ENCODE data around the gene PAIP1.
"Not testable (repeated sequence)": the region's sequence is repeated elsewhere in the genome, so short reads cannot be mapped to it uniquely, and the experiment has no call there.

The PAIP1 gene

DNA sequence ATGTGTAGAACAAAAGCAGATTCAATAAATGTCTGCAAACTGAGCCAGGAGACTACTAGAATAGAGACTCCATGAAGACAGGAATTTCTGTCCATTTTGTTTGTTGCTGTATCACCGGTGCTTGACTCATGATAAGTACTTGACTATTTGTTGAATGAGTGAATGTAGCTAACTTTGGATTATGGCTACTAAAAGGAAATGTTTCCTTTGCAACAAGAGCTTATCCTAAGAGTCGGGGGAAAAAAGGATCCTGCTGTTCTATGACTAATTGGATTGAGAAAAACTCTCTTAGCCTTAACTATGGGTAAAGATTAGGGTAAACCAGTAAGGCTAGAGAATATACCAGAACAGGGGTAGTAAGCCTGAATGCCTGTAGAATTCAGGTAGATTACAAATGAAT, 3.5 kb downstream of the PAIP1 start:
- no peak overlapping the region for H3K23ac ChIP-seq (ENCODE audit: low read depth, low read length, poor library complexity)
- H2BK12ac ChIP-seq (ENCODE audit: low read length): no peak overlapping the region
- H3K9me3 ChIP-seq (replicated peaks in 1 of 2; ENCODE audit: control insufficient read depth in 2 of 2, insufficient read depth in 1 of 2, low read depth in 1 of 2, low read length in 2 of 2): peaks cover 0 to 8% of the 10 kb centered on the region in 2 donors
- H2BK5ac ChIP-seq (ENCODE audit: low read length): no peak overlapping the region
- H2BK15ac ChIP-seq (ENCODE audit: low read length): no peak overlapping the region
- H2AK5ac ChIP-seq (ENCODE audit: low read depth, low read length): no peak overlapping the region
- peaks cover 15 to 74% of the 10 kb centered on the region in 2 donors for H3K36me3 ChIP-seq (replicated peaks in 1 of 2; ENCODE audit: control insufficient read depth in 2 of 2, insufficient read depth in 2 of 2, low read length in 2 of 2)
- no peak overlapping the region for H3K4me3 ChIP-seq (ENCODE audit: low read length in 2 of 2)
- H4K91ac ChIP-seq (ENCODE audit: low read depth, low read length, poor library complexity): no peak overlapping the region
- WGBS, 2 donors (ENCODE audit: extremely low coverage in 2 of 2, insufficient read length in 2 of 2, insufficient replicate concordance in 1 of 2): no CpG with 5 or more reads among the region's 2 CpGs
- peaks cover 2% of the 10 kb centered on the region for H3K79me1 ChIP-seq (ENCODE audit: low read depth, low read length)
- H2AFZ ChIP-seq (ENCODE audit: low read length): no peak overlapping the region
- no peak overlapping the region for H4K8ac ChIP-seq (ENCODE audit: low read depth, low read length)
- H3K4me1 ChIP-seq (ENCODE audit: control insufficient read depth in 2 of 2, insufficient read depth in 1 of 2, low read depth in 1 of 2, low read length in 2 of 2): peaks cover 4 to 8% of the 10 kb centered on the region in 2 donors
- no peak overlapping the region for H3K27ac ChIP-seq (replicated peaks; ENCODE audit: low read length)
- H3K4me2 ChIP-seq (ENCODE audit: insufficient read depth, low read length, poor library complexity, severe bottlenecking): no peak overlapping the region
- no peak overlapping the region for H3K4ac ChIP-seq (ENCODE audit: low read length)
- DNase-seq (ENCODE audit: low spot score): no peak
- no peaks in the 10 kb centered on the region for H3K27me3 ChIP-seq (ENCODE audit: control insufficient read depth in 3 of 3, insufficient read depth in 3 of 3, low read depth in 1 of 3, low read length in 3 of 3)
- H3K14ac ChIP-seq (ENCODE audit: low read length): no peak overlapping the region
- no peak overlapping the region for H3K18ac ChIP-seq (ENCODE audit: low read length)
- no peak overlapping the region for H3K9ac ChIP-seq (ENCODE audit: low read depth, low read length, poor library complexity)
- H2BK120ac ChIP-seq (ENCODE audit: low read depth, low read length): no peak overlapping the region

DNA sequence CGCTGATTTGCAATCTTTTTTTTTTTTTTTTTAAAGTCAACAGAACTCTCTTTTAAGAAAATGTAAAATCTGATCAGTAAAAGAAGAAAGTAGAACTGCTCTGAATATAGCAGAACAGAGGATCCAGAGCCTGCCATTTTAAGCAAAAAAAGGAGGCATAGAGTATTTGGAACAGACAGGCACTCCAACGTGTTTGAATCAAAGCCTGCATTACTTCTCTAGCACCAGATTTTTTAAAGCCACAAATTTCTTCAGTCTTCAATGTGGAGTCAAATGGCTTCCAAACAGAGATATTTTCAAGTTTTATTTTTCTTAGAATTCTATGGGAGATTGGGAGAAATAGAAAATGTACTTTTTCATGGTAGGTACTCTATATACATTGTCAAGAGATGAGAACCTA, 5.1 kb downstream of the PAIP1 start:
- Histone ChIP-seq H2BK5ac (ENCODE audit: low read length) (no peak overlapping the region), H3K9ac (ENCODE audit: low read depth, low read length, poor library complexity) (no peak overlapping the region), H3K4me2 (ENCODE audit: insufficient read depth, low read length, poor library complexity, severe bottlenecking) (no peak overlapping the region), H3K18ac (ENCODE audit: low read length) (no peak overlapping the region), H2BK12ac (ENCODE audit: low read length) (no peak overlapping the region), H4K91ac (ENCODE audit: low read depth, low read length, poor library complexity) (no peak overlapping the region), H3K27ac (replicated peaks; ENCODE audit: low read length) (no peak overlapping the region), H2AK5ac (ENCODE audit: low read depth, low read length) (no peak overlapping the region), H3K14ac (ENCODE audit: low read length) (no peak overlapping the region), H3K79me1 (ENCODE audit: low read depth, low read length) (peaks cover 5% of the 10 kb centered on the region), H2AFZ (ENCODE audit: low read length) (no peak overlapping the region), H3K23ac (ENCODE audit: low read depth, low read length, poor library complexity) (no peak overlapping the region), H3K4me1 (ENCODE audit: control insufficient read depth in 2 of 2, insufficient read depth in 1 of 2, low read depth in 1 of 2, low read length in 2 of 2) (peaks cover 4 to 8% of the 10 kb centered on the region in 2 donors), H3K9me3 (replicated peaks in 1 of 2; ENCODE audit: control insufficient read depth in 2 of 2, insufficient read depth in 1 of 2, low read depth in 1 of 2, low read length in 2 of 2) (peaks cover 0 to 8% of the 10 kb centered on the region in 2 donors), H4K8ac (ENCODE audit: low read depth, low read length) (no peak overlapping the region), H3K4me3 (ENCODE audit: low read length in 2 of 2) (no peak overlapping the region), H3K36me3 (replicated peaks in 1 of 2; ENCODE audit: control insufficient read depth in 2 of 2, insufficient read depth in 2 of 2, low read length in 2 of 2) (peaks cover 19 to 90% of the 10 kb centered on the region in 2 donors), H2BK120ac (ENCODE audit: low read depth, low read length) (no peak overlapping the region), H2BK15ac (ENCODE audit: low read length) (no peak overlapping the region), H3K27me3 (ENCODE audit: control insufficient read depth in 3 of 3, insufficient read depth in 3 of 3, low read depth in 1 of 3, low read length in 3 of 3) (no peaks in the 10 kb centered on the region), H3K4ac (ENCODE audit: low read length) (no peak overlapping the region)
- no peak for DNase-seq (ENCODE audit: low spot score)
- no CpG with 5 or more reads among the region's 2 CpGs for WGBS, 2 donors (ENCODE audit: extremely low coverage in 2 of 2, insufficient read length in 2 of 2, insufficient replicate concordance in 1 of 2)

DNA sequence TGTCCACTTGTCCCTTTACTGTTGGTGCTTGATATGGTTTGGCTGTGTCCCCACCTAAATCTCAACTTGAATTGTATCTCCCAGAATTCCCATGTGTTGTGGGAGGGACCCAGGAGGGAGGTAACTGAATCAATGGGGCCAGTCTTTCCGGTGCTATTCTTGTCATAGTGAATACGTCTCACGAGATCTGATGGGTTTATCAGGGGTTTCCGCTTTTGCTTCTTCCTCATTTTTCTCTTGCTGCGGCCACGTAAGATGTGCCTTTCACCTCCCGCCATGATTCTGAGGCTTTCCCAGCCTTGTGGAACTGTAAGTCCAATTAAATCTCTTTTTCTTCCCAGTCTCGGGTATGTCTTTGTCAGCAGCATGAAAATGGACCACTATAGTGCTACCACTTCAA, 7.6 kb downstream of the PAIP1 start:
- H2BK120ac ChIP-seq (ENCODE audit: low read depth, low read length); H2BK15ac ChIP-seq (ENCODE audit: low read length); DNase-seq (ENCODE audit: low spot score); H3K9me3 ChIP-seq (replicated peaks in 1 of 2; ENCODE audit: control insufficient read depth in 2 of 2, insufficient read depth in 1 of 2, low read depth in 1 of 2, low read length in 2 of 2); H3K27ac ChIP-seq (replicated peaks; ENCODE audit: low read length); H3K4me2 ChIP-seq (ENCODE audit: insufficient read depth, low read length, poor library complexity, severe bottlenecking); H3K27me3 ChIP-seq (ENCODE audit: control insufficient read depth in 3 of 3, insufficient read depth in 3 of 3, low read depth in 1 of 3, low read length in 3 of 3); H3K9ac ChIP-seq (ENCODE audit: low read depth, low read length, poor library complexity); H3K4me1 ChIP-seq (ENCODE audit: control insufficient read depth in 2 of 2, insufficient read depth in 1 of 2, low read depth in 1 of 2, low read length in 2 of 2); H3K79me1 ChIP-seq (ENCODE audit: low read depth, low read length); H2AK5ac ChIP-seq (ENCODE audit: low read depth, low read length); H4K8ac ChIP-seq (ENCODE audit: low read depth, low read length); H4K91ac ChIP-seq (ENCODE audit: low read depth, low read length, poor library complexity); H2BK12ac ChIP-seq (ENCODE audit: low read length); H3K4me3 ChIP-seq (ENCODE audit: low read length in 2 of 2); H3K14ac ChIP-seq (ENCODE audit: low read length); H2BK5ac ChIP-seq (ENCODE audit: low read length); H3K4ac ChIP-seq (ENCODE audit: low read length); H2AFZ ChIP-seq (ENCODE audit: low read length); H3K18ac ChIP-seq (ENCODE audit: low read length); H3K23ac ChIP-seq (ENCODE audit: low read depth, low read length, poor library complexity): not testable (repeated sequence)
- WGBS, 2 donors (ENCODE audit: extremely low coverage in 2 of 2, insufficient read length in 2 of 2, insufficient replicate concordance in 1 of 2): no CpG with 5 or more reads among the region's 8 CpGs
- H3K36me3 ChIP-seq (replicated peaks in 1 of 2; ENCODE audit: control insufficient read depth in 2 of 2, insufficient read depth in 2 of 2, low read length in 2 of 2): peaks cover 28 to 100% of the 10 kb centered on the region in 2 donors

DNA sequence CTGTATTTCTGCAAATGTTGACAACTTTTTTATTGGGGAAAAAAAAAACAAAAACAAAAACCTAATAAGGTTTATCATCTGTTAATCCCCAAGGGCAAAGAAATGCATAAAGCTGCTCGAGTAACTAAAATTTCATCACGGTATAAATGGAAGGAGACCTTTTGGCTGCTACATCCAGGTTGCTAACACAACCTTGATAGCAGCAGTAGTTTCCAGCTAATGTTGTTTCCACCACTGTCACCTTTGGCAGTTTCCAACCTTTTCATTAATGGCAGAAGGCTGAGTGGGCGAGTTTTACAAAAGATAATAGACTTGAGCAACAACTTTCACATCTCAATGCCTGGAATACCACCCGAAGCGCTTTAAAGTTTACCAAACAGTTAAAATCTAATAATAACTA, 8.5 kb downstream of the PAIP1 start:
- Histone ChIP-seq H2BK12ac (ENCODE audit: low read length) (no peak overlapping the region), H3K9me3 (replicated peaks in 1 of 2; ENCODE audit: control insufficient read depth in 2 of 2, insufficient read depth in 1 of 2, low read depth in 1 of 2, low read length in 2 of 2) (peaks cover 0 to 5% of the 10 kb centered on the region in 2 donors), H3K18ac (ENCODE audit: low read length) (no peak overlapping the region), H2BK15ac (ENCODE audit: low read length) (no peak overlapping the region), H3K27me3 (ENCODE audit: control insufficient read depth in 3 of 3, insufficient read depth in 3 of 3, low read depth in 1 of 3, low read length in 3 of 3) (no peaks in the 10 kb centered on the region), H2AK5ac (ENCODE audit: low read depth, low read length) (no peak overlapping the region), H3K4me1 (ENCODE audit: control insufficient read depth in 2 of 2, insufficient read depth in 1 of 2, low read depth in 1 of 2, low read length in 2 of 2) (no peaks in the 10 kb centered on the region), H3K9ac (ENCODE audit: low read depth, low read length, poor library complexity) (no peak overlapping the region), H2BK5ac (ENCODE audit: low read length) (no peak overlapping the region), H4K91ac (ENCODE audit: low read depth, low read length, poor library complexity) (no peak overlapping the region), H3K79me1 (ENCODE audit: low read depth, low read length) (peaks cover 5% of the 10 kb centered on the region), H4K8ac (ENCODE audit: low read depth, low read length) (no peak overlapping the region), H3K14ac (ENCODE audit: low read length) (no peak overlapping the region), H3K23ac (ENCODE audit: low read depth, low read length, poor library complexity) (no peak overlapping the region), H3K4me3 (ENCODE audit: low read length in 2 of 2) (no peak overlapping the region), H3K4me2 (ENCODE audit: insufficient read depth, low read length, poor library complexity, severe bottlenecking) (no peak overlapping the region), H2BK120ac (ENCODE audit: low read depth, low read length) (no peak overlapping the region), H2AFZ (ENCODE audit: low read length) (no peak overlapping the region), H3K4ac (ENCODE audit: low read length) (no peak overlapping the region), H3K27ac (replicated peaks; ENCODE audit: low read length) (no peak overlapping the region), H3K36me3 (replicated peaks in 1 of 2; ENCODE audit: control insufficient read depth in 2 of 2, insufficient read depth in 2 of 2, low read length in 2 of 2) (peaks cover 30 to 100% of the 10 kb centered on the region in 2 donors)
- no CpG with 5 or more reads among the region's 5 CpGs for WGBS, 2 donors (ENCODE audit: extremely low coverage in 2 of 2, insufficient read length in 2 of 2, insufficient replicate concordance in 1 of 2)
- DNase-seq (ENCODE audit: low spot score): no peak

Data from neuronal stem cell (in vitro differentiated cells).